HEK293T (cell line): ENCODE results near the gene KCMF1.

Experiments
- FOXM1 ChIP-seq: fragments of 450-650 bp; IDR thresholded peaks from 2 replicates; pipeline ENCODE4 v1.6.1; 2017; ENCODE audit warnings: mild to moderate bottlenecking, borderline replicate concordance
- LEF1 ChIP-seq: fragments of 450-650 bp; IDR thresholded peaks from 2 replicates; pipeline ENCODE4 v1.6.1; 2017; ENCODE audit warnings: mild to moderate bottlenecking, borderline replicate concordance
- PKNOX1 ChIP-seq: fragments of 450-650 bp; IDR thresholded peaks from 2 replicates; pipeline ENCODE4 v1.6.1; 2016
- TARDBP ChIP-seq: fragments of 450-650 bp; IDR thresholded peaks from 2 replicates; pipeline ENCODE4 v1.6.1; 2016

- TF ChIP-seq FOXM1 (no peak), LEF1 (no peak), TARDBP (no peak), PKNOX1 (no peak)
Measured at GRCh38 chr2:84970210-84970867, 622 bp upstream of the KCMF1 start.
